Type B pancreatic cell (in vitro differentiated cells): ENCODE results near the gene LIPT1. TPM values are rescaled to one million over a fixed set of nuclear protein-coding genes. Genes with fewer than 3 reads are reported as not detected.
A peak's percentile ranks its signal among the peaks of the same experiment; 100 is the strongest.

Experiments
- DNase-seq: peaks from one replicate; pipeline ENCODE4 v3.0.0; 2021; ENCODE audit warnings: mixed read lengths; ENCODE audit not compliant: unreplicated experiment; ENCODE audit errors: extremely low spot score
- H3K27ac Mint-ChIP-seq: 2 replicates; pipeline ENCODE4 v1.8.0; 2021; ENCODE audit warnings: mild to moderate bottlenecking, mixed read lengths
- H3K27me3 Mint-ChIP-seq: 2 replicates; pipeline ENCODE4 v1.8.0; 2021; ENCODE audit warnings: mixed read lengths
- H3K36me3 Mint-ChIP-seq: 2 replicates; pipeline ENCODE4 v1.8.0; 2021; ENCODE audit warnings: mixed read lengths
- H3K4me1 Mint-ChIP-seq: one replicate; pipeline ENCODE4 v1.8.0; 2021; ENCODE audit warnings: mixed read lengths; ENCODE audit not compliant: unreplicated experiment
- H3K4me3 Mint-ChIP-seq: 2 replicates; pipeline ENCODE4 v1.8.0; 2021; ENCODE audit warnings: mild to moderate bottlenecking, mixed read lengths
- H3K9me3 Mint-ChIP-seq: 2 replicates; pipeline ENCODE4 v1.8.0; 2021; ENCODE audit warnings: mixed read lengths
- CTCF ChIP-seq: fragments of 200-600 bp; sonication (generic); conservative IDR thresholded peaks from 2 replicates; pipeline ENCODE4 v1.5.0; 2021; ENCODE audit warnings: antibody characterized with exemption, mild to moderate bottlenecking
- total RNA-seq: library from RNA; stranded (reverse); gene quantifications from 2 replicates; pipeline ENCODE4 v1.2.1, GENCODE V29; 2021; ENCODE audit warnings: low replicate concordance

Gene LIPT1
- total RNA-seq, 1 donor from 2014 or later: 5.3 TPM

GRCh38 chr2:99180755-99181623 lies 26.2 kb downstream of the LIPT1 start, which contains the start of the genes MITD1 and MRPL30:
Gene MITD1, minus strand, starts transcription at chr2:99181058. Its CDS starts 77 bp downstream, at chr2:99180981.
Gene MRPL30, plus strand, starts transcription at chr2:99181184. Its CDS starts 5,020 bp downstream, at chr2:99186204.
- H3K27ac Mint-ChIP-seq: peak within 1 kb of the TSS; percentile 94
- peaks cover 4% of the 10 kb centered on the region for H3K36me3 Mint-ChIP-seq
- TF ChIP-seq CTCF: no peak
- DNase-seq: peak; percentile 91
- peaks cover 37% of the 10 kb centered on the region for H3K4me1 Mint-ChIP-seq
- peak within 1 kb of the TSS; percentile 100 for H3K4me3 Mint-ChIP-seq
- no peaks in the 10 kb centered on the region for H3K9me3 Mint-ChIP-seq
- no peaks in the 10 kb centered on the region for H3K27me3 Mint-ChIP-seq

- Mint-ChIP-seq H3K27ac (peak overlapping the region; percentile 94), H3K4me3 (peak overlapping the region; percentile 100), H3K9me3 (no peaks in the 10 kb centered on the region), H3K36me3 (peaks cover 4% of the 10 kb centered on the region), H3K4me1 (peaks cover 37% of the 10 kb centered on the region), H3K27me3 (no peaks in the 10 kb centered on the region)
- no peak for DNase-seq
- no peak for TF ChIP-seq CTCF
Measured at GRCh38 chr2:99181624-99182000, 26.8 kb downstream of the LIPT1 start.

GRCh38 chr2:99183025-99183424 lies 28.3 kb downstream of the LIPT1 start:
- peak overlapping the region; percentile 56 for H3K4me3 Mint-ChIP-seq
- H3K4me1 Mint-ChIP-seq: peaks cover 37% of the 10 kb centered on the region
- no peaks in the 10 kb centered on the region for H3K27me3 Mint-ChIP-seq
- DNase-seq: no peak
- H3K9me3 Mint-ChIP-seq: no peaks in the 10 kb centered on the region
- TF ChIP-seq CTCF: no peak
- H3K36me3 Mint-ChIP-seq: peaks cover 7% of the 10 kb centered on the region
- no peak overlapping the region for H3K27ac Mint-ChIP-seq

GRCh38 chr2:99184811-99185210 lies 30.0 kb downstream of the LIPT1 start:
- no peaks in the 10 kb centered on the region for H3K9me3 Mint-ChIP-seq
- H3K27me3 Mint-ChIP-seq: no peaks in the 10 kb centered on the region
- H3K4me3 Mint-ChIP-seq: no peak overlapping the region
- peaks cover 14% of the 10 kb centered on the region for H3K36me3 Mint-ChIP-seq
- no peak for DNase-seq
- no peak overlapping the region for H3K27ac Mint-ChIP-seq
- TF ChIP-seq CTCF: no peak
- peaks cover 28% of the 10 kb centered on the region for H3K4me1 Mint-ChIP-seq

GRCh38 chr2:99187011-99187410 lies 32.2 kb downstream of the LIPT1 start:
- no peak for TF ChIP-seq CTCF
- Mint-ChIP-seq H3K36me3 (peaks cover 28% of the 10 kb centered on the region), H3K4me3 (no peak overlapping the region), H3K27ac (no peak overlapping the region), H3K4me1 (peaks cover 14% of the 10 kb centered on the region), H3K27me3 (no peaks in the 10 kb centered on the region), H3K9me3 (no peaks in the 10 kb centered on the region)
- DNase-seq: no peak
